ENCODE measurements around the gene NTM.

NTM gene

GRCh38 chr11:131385763-131386390, 15.5 kb downstream of the NTM start:
- TF ChIP-seq EZH2phosphoT487 (IDR thresholded peaks at IDR 0.05; ENCODE audit: borderline replicate concordance, low read length), result no peak
- TF ChIP-seq, protein P1, sequence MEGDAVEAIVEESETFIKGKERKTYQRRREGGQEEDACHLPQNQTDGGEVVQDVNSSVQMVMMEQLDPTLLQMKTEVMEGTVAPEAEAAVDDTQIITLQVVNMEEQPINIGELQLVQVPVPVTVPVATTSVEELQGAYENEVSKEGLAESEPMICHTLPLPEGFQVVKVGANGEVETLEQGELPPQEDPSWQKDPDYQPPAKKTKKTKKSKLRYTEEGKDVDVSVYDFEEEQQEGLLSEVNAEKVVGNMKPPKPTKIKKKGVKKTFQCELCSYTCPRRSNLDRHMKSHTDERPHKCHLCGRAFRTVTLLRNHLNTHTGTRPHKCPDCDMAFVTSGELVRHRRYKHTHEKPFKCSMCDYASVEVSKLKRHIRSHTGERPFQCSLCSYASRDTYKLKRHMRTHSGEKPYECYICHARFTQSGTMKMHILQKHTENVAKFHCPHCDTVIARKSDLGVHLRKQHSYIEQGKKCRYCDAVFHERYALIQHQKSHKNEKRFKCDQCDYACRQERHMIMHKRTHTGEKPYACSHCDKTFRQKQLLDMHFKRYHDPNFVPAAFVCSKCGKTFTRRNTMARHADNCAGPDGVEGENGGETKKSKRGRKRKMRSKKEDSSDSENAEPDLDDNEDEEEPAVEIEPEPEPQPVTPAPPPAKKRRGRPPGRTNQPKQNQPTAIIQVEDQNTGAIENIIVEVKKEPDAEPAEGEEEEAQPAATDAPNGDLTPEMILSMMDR (IDR thresholded peaks at IDR 0.05; ENCODE audit: low read depth, low read length, poor library complexity, severe bottlenecking), result no peak

GRCh38 chr11:131386408-131386807, 16.0 kb downstream of the NTM start:
- no peak overlapping the region for H3K4me3 ChIP-seq (ENCODE audit: low read length)

More at GRCh38 chr11:131385763-131386390, 15.5 kb downstream of the NTM start:
- no peak overlapping the region for H3K4me2 ChIP-seq (ENCODE audit: low read length)
- H4K20me1 ChIP-seq (ENCODE audit: control insufficient read depth, insufficient read depth, low read depth, low read length), result no peaks in the 10 kb centered on the region
- H3K79me2 ChIP-seq (ENCODE audit: control insufficient read depth, low read length), result no peaks in the 10 kb centered on the region
- H3K27ac ChIP-seq (ENCODE audit: low read depth, low read length), result no peak overlapping the region
- no peaks in the 10 kb centered on the region for H3K4me1 ChIP-seq (ENCODE audit: control insufficient read depth, low read length)
- no peaks in the 10 kb centered on the region for H3F3A ChIP-seq (ENCODE audit: control insufficient read depth, insufficient read depth)
- H3K9me3 ChIP-seq (ENCODE audit: control insufficient read depth, insufficient read depth, low read length), result no peaks in the 10 kb centered on the region
- H3K27me3 ChIP-seq (ENCODE audit: control insufficient read depth, low read length), result no peaks in the 10 kb centered on the region
- H3K36me3 ChIP-seq (ENCODE audit: control insufficient read depth, low read length), result no peaks in the 10 kb centered on the region
- H3K9me2 ChIP-seq (replicated peaks; ENCODE audit: control insufficient read depth, low read length), result no peaks in the 10 kb centered on the region
- H3K4me3 ChIP-seq (ENCODE audit: low read length), result no peak overlapping the region

GRCh38 chr11:131388030-131388429, 17.6 kb downstream of the NTM start:
- no peak overlapping the region for H3K4me3 ChIP-seq (ENCODE audit: low read length)

More at GRCh38 chr11:131386408-131386807, 16.0 kb downstream of the NTM start:
- Histone ChIP-seq H3F3A (ENCODE audit: control insufficient read depth, insufficient read depth) (no peaks in the 10 kb centered on the region), H3K27ac (ENCODE audit: low read depth, low read length) (no peak overlapping the region), H3K9me2 (replicated peaks; ENCODE audit: control insufficient read depth, low read length) (no peaks in the 10 kb centered on the region), H3K4me2 (ENCODE audit: low read length) (no peak overlapping the region), H3K79me2 (ENCODE audit: control insufficient read depth, low read length) (no peaks in the 10 kb centered on the region), H3K27me3 (ENCODE audit: control insufficient read depth, low read length) (no peaks in the 10 kb centered on the region), H4K20me1 (ENCODE audit: control insufficient read depth, insufficient read depth, low read depth, low read length) (no peaks in the 10 kb centered on the region), H3K36me3 (ENCODE audit: control insufficient read depth, low read length) (no peaks in the 10 kb centered on the region), H3K9me3 (ENCODE audit: control insufficient read depth, insufficient read depth, low read length) (no peaks in the 10 kb centered on the region), H3K4me1 (ENCODE audit: control insufficient read depth, low read length) (no peaks in the 10 kb centered on the region)
- no peak for TF ChIP-seq EZH2phosphoT487 (IDR thresholded peaks at IDR 0.05; ENCODE audit: borderline replicate concordance, low read length)
- TF ChIP-seq, protein P1 (IDR thresholded peaks at IDR 0.05; ENCODE audit: low read depth, low read length, poor library complexity, severe bottlenecking), result no peak

More at GRCh38 chr11:131388030-131388429, 17.6 kb downstream of the NTM start:
- H3K4me1 ChIP-seq (ENCODE audit: control insufficient read depth, low read length), result no peaks in the 10 kb centered on the region
- TF ChIP-seq EZH2phosphoT487 (IDR thresholded peaks at IDR 0.05; ENCODE audit: borderline replicate concordance, low read length), result no peak
- TF ChIP-seq, protein P1 (IDR thresholded peaks at IDR 0.05; ENCODE audit: low read depth, low read length, poor library complexity, severe bottlenecking), result no peak
- H3K36me3 ChIP-seq (ENCODE audit: control insufficient read depth, low read length), result no peaks in the 10 kb centered on the region
- no peak overlapping the region for H3K4me2 ChIP-seq (ENCODE audit: low read length)
- H3K79me2 ChIP-seq (ENCODE audit: control insufficient read depth, low read length), result no peaks in the 10 kb centered on the region
- no peaks in the 10 kb centered on the region for H4K20me1 ChIP-seq (ENCODE audit: control insufficient read depth, insufficient read depth, low read depth, low read length)
- no peak overlapping the region for H3K27ac ChIP-seq (ENCODE audit: low read depth, low read length)
- no peaks in the 10 kb centered on the region for H3K9me3 ChIP-seq (ENCODE audit: control insufficient read depth, insufficient read depth, low read length)
- H3K9me2 ChIP-seq (replicated peaks; ENCODE audit: control insufficient read depth, low read length), result no peaks in the 10 kb centered on the region
- no peaks in the 10 kb centered on the region for H3K27me3 ChIP-seq (ENCODE audit: control insufficient read depth, low read length)
- H3F3A ChIP-seq (ENCODE audit: control insufficient read depth, insufficient read depth), result no peaks in the 10 kb centered on the region
